Esophagus muscularis mucosa (tissue), 4 donors: ENCODE measurements around the gene CSRP1. TPM values are rescaled to one million over a fixed set of nuclear protein-coding genes. Genes with fewer than 3 reads are reported as not detected.

Experiments used
- DNase-seq: peaks from one replicate; pipeline ENCODE4 v3.0.0-alpha.2; 2017; ENCODE audit errors: extremely low spot score
- H3K27ac ChIP-seq, 4 donors: fragments of 200-600 bp; sonication (generic); replicated peaks in 1 of 4; 1 replicate in 3 of 4; 2 replicates in 1 of 4; pipeline ENCODE4 v1.5.1; 2016 to 2019; ENCODE audit warnings: mild to moderate bottlenecking in 1 of 4
- H3K27me3 ChIP-seq, 4 donors: fragments of 200-600 bp; sonication (generic); one replicate each; pipeline versions ENCODE4 v1.5.1 to v1.6.0; 2016 to 2019
- H3K36me3 ChIP-seq, 4 donors: fragments of 200-600 bp; sonication (generic); one replicate each; pipeline ENCODE4 v1.5.1; 2016 to 2019
- H3K4me1 ChIP-seq, 4 donors: fragments of 200-600 bp; sonication (generic); one replicate each; pipeline ENCODE4 v1.5.1; 2016 to 2019
- H3K4me3 ChIP-seq, 4 donors: fragments of 200-600 bp; sonication (generic); 1 replicate in 2 of 4; 2 replicates in 2 of 4; pipeline ENCODE4 v1.5.1; 2016 to 2019; ENCODE audit warnings: mild to moderate bottlenecking in 4 of 4, moderate library complexity in 1 of 4
- H3K9me3 ChIP-seq, 4 donors: fragments of 200-600 bp; sonication (generic); 1 replicate in 3 of 4; 2 replicates in 1 of 4; pipeline ENCODE4 v1.5.1; 2016 to 2019
- EP300 ChIP-seq: sonication (generic); formaldehyde crosslinking; IDR thresholded peaks from one replicate; pipeline ENCODE4 v1.6.1; 2017; ENCODE audit warnings: antibody characterized with exemption
- POLR2A ChIP-seq: fragments of 450-650 bp; IDR thresholded peaks from one replicate; pipeline ENCODE4 v1.6.1; 2017; ENCODE audit warnings: antibody characterized with exemption, moderate library complexity, mild to moderate bottlenecking, low read depth
- POLR2AphosphoS5 ChIP-seq, 2 donors: sonication (generic); formaldehyde crosslinking; IDR thresholded peaks; one replicate each; pipeline ENCODE4 v1.6.1; 2017; ENCODE audit warnings: antibody characterized with exemption in 2 of 2
- WGBS: methylation state at CpG from one replicate; pipeline ENCODE4 v1.1.5; 2018; 5-methylcytosine and 5-hydroxymethylcytosine counted together
- intact Hi-C: fragments of 100-400 bp; cut with DNase I; formaldehyde crosslinking; loops from one replicate; pipeline ENCODE4 v1.15.1; 2023
- total RNA-seq, 4 donors: library from RNA; depleted of rRNA; stranded (reverse); fragments of >200 nt; gene quantifications; one replicate each; pipeline versions ENCODE4 v1.1.0 to v1.2.1, GENCODE V29; 2016
- TF ChIP-seq, protein P1 (sequence below), 3 experiments: fragments of 200-600 bp in 2 of 3; fragments of 450-650 bp in 1 of 3; sonication (generic) in 2 of 3; IDR thresholded peaks; one replicate each; pipeline ENCODE4 v1.5.1; 2017 to 2019; ENCODE audit warnings: antibody characterized with exemption in 3 of 3, mild to moderate bottlenecking in 2 of 3, moderate library complexity in 1 of 3

The CSRP1 gene
- total RNA-seq, 4 donors from 2014 or later: 3,645 to 7,984 (median 5,321) TPM

DNA sequence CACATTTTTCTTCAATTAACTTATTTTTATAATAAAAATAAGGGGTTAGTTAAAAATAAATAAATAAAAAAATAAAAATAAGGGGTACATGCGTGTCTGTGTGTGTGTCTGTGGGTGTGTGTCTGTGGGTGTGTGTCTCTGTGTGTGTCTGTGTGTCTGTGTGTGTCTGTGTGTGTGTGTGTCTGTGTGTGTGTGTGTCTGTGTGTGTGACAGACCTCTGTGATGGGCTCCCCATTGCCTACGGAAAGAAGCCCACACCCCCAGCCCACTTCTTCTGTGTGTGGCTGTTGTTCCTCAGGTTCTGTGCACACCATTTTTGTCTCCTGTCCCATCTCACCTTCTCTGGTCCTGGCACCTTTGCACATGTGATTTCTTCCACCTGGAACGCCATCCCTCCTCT lies 47.9 kb downstream of the CSRP1 start:
- peaks cover 39 to 72% (median 60%) of the 10 kb centered on the region in 4 donors for H3K4me1 ChIP-seq
- no peaks in the 10 kb centered on the region for H3K27me3 ChIP-seq
- H3K36me3 ChIP-seq: peaks cover 0 to 3% (median 1%) of the 10 kb centered on the region in 4 donors
- no peaks in the 10 kb centered on the region for H3K9me3 ChIP-seq
- no peak overlapping the region for H3K4me3 ChIP-seq
- no peak overlapping the region for H3K27ac ChIP-seq
- no peak for DNase-seq
- 88% methylated on average over 3 of the region's 3 CpGs for WGBS
- intact Hi-C loops: loop anchor here (10.0 kb wide), 1 partner anchor 256 kb away; no protein-coding TSS in a partner anchor
- no peak for TF ChIP-seq EP300
- TF ChIP-seq POLR2AphosphoS5 (IDR thresholded peaks at IDR 0.05): no peak
- TF ChIP-seq, protein P1, sequence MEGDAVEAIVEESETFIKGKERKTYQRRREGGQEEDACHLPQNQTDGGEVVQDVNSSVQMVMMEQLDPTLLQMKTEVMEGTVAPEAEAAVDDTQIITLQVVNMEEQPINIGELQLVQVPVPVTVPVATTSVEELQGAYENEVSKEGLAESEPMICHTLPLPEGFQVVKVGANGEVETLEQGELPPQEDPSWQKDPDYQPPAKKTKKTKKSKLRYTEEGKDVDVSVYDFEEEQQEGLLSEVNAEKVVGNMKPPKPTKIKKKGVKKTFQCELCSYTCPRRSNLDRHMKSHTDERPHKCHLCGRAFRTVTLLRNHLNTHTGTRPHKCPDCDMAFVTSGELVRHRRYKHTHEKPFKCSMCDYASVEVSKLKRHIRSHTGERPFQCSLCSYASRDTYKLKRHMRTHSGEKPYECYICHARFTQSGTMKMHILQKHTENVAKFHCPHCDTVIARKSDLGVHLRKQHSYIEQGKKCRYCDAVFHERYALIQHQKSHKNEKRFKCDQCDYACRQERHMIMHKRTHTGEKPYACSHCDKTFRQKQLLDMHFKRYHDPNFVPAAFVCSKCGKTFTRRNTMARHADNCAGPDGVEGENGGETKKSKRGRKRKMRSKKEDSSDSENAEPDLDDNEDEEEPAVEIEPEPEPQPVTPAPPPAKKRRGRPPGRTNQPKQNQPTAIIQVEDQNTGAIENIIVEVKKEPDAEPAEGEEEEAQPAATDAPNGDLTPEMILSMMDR (IDR thresholded peaks at IDR 0.05): no peak
- no peak for TF ChIP-seq POLR2A

DNA sequence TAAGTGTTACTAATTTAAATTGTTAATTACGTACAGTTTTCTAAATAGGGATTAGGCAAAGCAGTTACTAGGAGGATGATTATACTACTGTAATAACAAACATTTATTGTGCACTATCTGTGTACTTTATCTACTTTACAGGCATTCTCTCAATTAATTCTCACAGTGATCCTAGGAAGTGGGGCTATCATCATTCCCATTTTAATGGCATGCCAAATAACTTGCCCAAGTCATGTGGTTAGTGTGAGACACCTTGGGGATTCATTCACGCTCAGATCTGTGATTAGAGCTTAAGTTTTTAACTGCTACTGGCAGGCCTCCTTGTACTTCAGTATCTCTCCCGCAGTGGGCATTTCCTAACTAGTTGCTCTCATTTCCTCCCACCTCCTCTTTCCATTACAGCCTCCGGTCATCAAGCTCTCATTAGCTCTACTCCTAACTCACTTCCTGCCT lies 49.4 kb downstream of the CSRP1 start:
- Histone ChIP-seq H3K4me1 (peaks cover 36 to 57% (median 48%) of the 10 kb centered on the region in 4 donors), H3K27me3 (no peaks in the 10 kb centered on the region), H3K4me3 (no peak overlapping the region), H3K9me3 (no peaks in the 10 kb centered on the region), H3K36me3 (no peaks in the 10 kb centered on the region), H3K27ac (peak overlapping the region in 3 of 4 donors; percentile 51 to 70 (median 59))
- TF ChIP-seq EP300: no peak
- no peak for TF ChIP-seq POLR2AphosphoS5 (IDR thresholded peaks at IDR 0.05)
- TF ChIP-seq, protein P1 (IDR thresholded peaks at IDR 0.05): no peak
- TF ChIP-seq POLR2A: no peak
- WGBS: 69% methylated on average over 4 of the region's 4 CpGs
- no peak for DNase-seq
- intact Hi-C loops: loop anchor here (10.0 kb wide), 1 partner anchor 257 kb away; no protein-coding TSS in a partner anchor

DNA sequence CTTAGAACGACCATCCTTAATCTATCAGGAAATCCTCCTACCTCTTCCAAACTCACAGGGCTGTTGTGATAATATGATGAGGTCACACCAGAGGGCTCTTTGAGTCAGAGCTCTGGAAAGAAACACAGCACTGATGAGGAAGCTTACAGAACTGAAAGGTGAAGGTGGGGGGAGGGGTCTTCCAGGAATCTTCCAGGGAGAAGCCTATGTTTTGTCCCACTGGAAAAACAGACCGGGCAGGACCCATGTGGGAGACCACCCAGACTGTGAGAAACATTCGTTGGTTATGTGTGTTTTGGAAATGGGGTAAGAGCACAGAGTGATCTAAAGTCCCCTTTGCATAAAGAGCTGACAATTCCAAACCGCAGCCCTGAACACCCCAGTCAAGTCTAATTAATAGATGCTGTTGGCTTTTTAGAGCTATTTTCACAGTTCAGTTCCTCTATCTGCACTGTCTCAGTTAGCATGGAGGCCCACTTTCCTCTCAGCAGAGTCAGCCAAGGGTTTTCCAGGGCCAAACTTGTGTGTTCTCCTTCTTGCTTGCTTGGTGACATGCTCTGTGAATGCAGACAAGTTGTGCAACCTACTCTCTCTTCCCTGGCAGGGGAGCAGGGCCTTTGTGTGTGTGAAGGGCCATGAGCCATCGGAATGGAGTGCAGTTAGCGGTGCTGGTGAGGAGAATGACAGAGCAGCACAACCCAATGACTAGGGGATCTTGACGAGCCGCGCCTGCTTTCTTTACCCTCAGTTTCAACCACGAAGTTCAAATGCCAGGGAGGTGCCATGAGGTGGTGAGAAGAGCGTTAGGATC lies 50.2 kb downstream of the CSRP1 start:
- DNase-seq: no peak
- 67% methylated on average over 11 of the region's 11 CpGs for WGBS

DNA sequence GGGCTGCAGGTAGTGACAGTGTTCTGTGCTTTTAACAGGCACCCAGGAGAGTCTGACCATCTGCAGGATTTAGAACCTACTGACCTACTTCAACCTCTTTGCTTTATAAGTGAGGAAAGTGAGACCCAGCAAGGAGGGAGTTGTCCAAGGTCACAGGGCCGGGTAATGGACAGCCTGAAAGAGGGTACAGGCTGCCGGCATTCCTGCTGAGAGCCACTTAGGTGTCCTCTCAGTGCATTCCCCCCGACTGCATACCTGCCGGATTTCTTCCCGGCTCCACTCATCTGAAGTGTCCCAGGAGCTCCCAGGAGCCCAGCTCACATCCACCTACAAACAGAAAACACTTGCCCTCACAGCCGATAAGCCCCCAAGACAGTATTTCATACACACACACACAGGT lies 51.8 kb downstream of the CSRP1 start:
- no peak for DNase-seq
- no peak for TF ChIP-seq POLR2A
- TF ChIP-seq POLR2AphosphoS5 (IDR thresholded peaks at IDR 0.05): no peak
- TF ChIP-seq, protein P1 (IDR thresholded peaks at IDR 0.05): no peak
- TF ChIP-seq EP300: no peak
- Histone ChIP-seq H3K36me3 (no peaks in the 10 kb centered on the region), H3K4me3 (no peak overlapping the region), H3K27ac (no peak overlapping the region), H3K4me1 (peaks cover 28 to 48% (median 40%) of the 10 kb centered on the region in 4 donors), H3K9me3 (no peaks in the 10 kb centered on the region), H3K27me3 (no peaks in the 10 kb centered on the region)
- WGBS: 92% methylated on average over 6 of the region's 6 CpGs
- intact Hi-C loops: loop anchor here (10.0 kb wide), 1 partner anchor 260 kb away; no protein-coding TSS in a partner anchor

More for the DNA sequence above, 50.2 kb downstream of the CSRP1 start:
- Histone ChIP-seq H3K27ac (peak overlapping the region; percentile 28 to 70 (median 55)), H3K4me1 (peaks cover 28 to 48% (median 41%) of the 10 kb centered on the region in 4 donors), H3K4me3 (no peak overlapping the region), H3K36me3 (no peaks in the 10 kb centered on the region), H3K27me3 (no peaks in the 10 kb centered on the region), H3K9me3 (no peaks in the 10 kb centered on the region)
- TF ChIP-seq, protein P1 (IDR thresholded peaks at IDR 0.05): no peak
- TF ChIP-seq POLR2AphosphoS5 (IDR thresholded peaks at IDR 0.05) (peak; percentile 67), POLR2A (no peak), EP300 (no peak)
- intact Hi-C loops: loop anchor here (10.0 kb wide), 1 partner anchor 258 kb away; no protein-coding TSS in a partner anchor
